B cell (primary cell): ENCODE data around the gene CAMTA1.

Source experiments
- EZH2 ChIP-seq: IDR thresholded peaks from 2 replicates; pipeline ENCODE4 v1.6.1; 2012; ENCODE audit warnings: borderline replicate concordance, low read depth, mild to moderate bottlenecking, moderate library complexity, low read length; ENCODE audit not compliant: insufficient read depth, poor library complexity, severe bottlenecking
- TF ChIP-seq, protein P1 (sequence below): fragments of 200-600 bp; IDR thresholded peaks from one replicate; pipeline ENCODE4 v1.8.0; 2022; ENCODE audit warnings: antibody characterized with exemption, mild to moderate bottlenecking

- TF ChIP-seq EZH2, result no peak
- TF ChIP-seq, protein P1, sequence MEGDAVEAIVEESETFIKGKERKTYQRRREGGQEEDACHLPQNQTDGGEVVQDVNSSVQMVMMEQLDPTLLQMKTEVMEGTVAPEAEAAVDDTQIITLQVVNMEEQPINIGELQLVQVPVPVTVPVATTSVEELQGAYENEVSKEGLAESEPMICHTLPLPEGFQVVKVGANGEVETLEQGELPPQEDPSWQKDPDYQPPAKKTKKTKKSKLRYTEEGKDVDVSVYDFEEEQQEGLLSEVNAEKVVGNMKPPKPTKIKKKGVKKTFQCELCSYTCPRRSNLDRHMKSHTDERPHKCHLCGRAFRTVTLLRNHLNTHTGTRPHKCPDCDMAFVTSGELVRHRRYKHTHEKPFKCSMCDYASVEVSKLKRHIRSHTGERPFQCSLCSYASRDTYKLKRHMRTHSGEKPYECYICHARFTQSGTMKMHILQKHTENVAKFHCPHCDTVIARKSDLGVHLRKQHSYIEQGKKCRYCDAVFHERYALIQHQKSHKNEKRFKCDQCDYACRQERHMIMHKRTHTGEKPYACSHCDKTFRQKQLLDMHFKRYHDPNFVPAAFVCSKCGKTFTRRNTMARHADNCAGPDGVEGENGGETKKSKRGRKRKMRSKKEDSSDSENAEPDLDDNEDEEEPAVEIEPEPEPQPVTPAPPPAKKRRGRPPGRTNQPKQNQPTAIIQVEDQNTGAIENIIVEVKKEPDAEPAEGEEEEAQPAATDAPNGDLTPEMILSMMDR, result no peak
Observed at GRCh38 chr1:7233646-7234470, 448.6 kb downstream of the CAMTA1 start.
